Right renal cortex interstitium (tissue), 3 donors: ENCODE measurements around the gene TMEM19. TPM values are rescaled to one million over a fixed set of nuclear protein-coding genes. Genes with fewer than 3 reads are reported as not detected.

ENCODE experiments used
- DNase-seq, 3 donors: peaks; one replicate each; pipeline ENCODE4 v3.0.0-alpha.2; 2013; ENCODE audit warnings: low read depth in 3 of 3, low spot score in 2 of 3
- polyA plus RNA-seq, 3 donors: library from polyadenylated mRNA; unstranded; fragments of 120-200 nt; gene quantifications; one replicate each; pipeline ENCODE4 v1.2.1, GENCODE V29; 2013; ENCODE audit not compliant: insufficient read length in 3 of 3

Gene TMEM19
- 10 to 100 TPM; 38.7 to 50.5 (median 45.6) TPM for polyA plus RNA-seq

- DNase-seq, result peak in 2 of 3 donors; percentile 76 to 78
Observed at GRCh38 chr12:71685914-71686657, at the start of gene TMEM19. TMEM19 (plus strand) TSS chr12:71686082; CDS start chr12:71686681, 599 bp downstream.

- peak; percentile 21 to 41 (median 38) for DNase-seq
Observed at GRCh38 chr12:71636704-71637115, 49.2 kb upstream of the TMEM19 start.

- no peak for DNase-seq
Observed at GRCh38 chr12:71638499-71638898, 47.4 kb upstream of the TMEM19 start.

GRCh38 chr12:71639341-71639760 is 46.5 kb upstream of the TMEM19 start:
- no peak for DNase-seq

GRCh38 chr12:71640316-71640715 is 45.6 kb upstream of the TMEM19 start:
- no peak for DNase-seq

- no peak for DNase-seq
Observed at GRCh38 chr12:71641390-71641789, 44.5 kb upstream of the TMEM19 start.

- DNase-seq, result no peak
Observed at GRCh38 chr12:71642264-71642663, 43.6 kb upstream of the TMEM19 start.

GRCh38 chr12:71645268-71645667 is 40.6 kb upstream of the TMEM19 start:
- DNase-seq, result no peak

- DNase-seq, result no peak
Observed at GRCh38 chr12:71646512-71646911, 39.4 kb upstream of the TMEM19 start.

GRCh38 chr12:71648537-71648936 is 37.3 kb upstream of the TMEM19 start:
- no peak for DNase-seq

- no peak for DNase-seq
Observed at GRCh38 chr12:71649401-71649800, 36.5 kb upstream of the TMEM19 start.

GRCh38 chr12:71652656-71653055 is 33.2 kb upstream of the TMEM19 start:
- DNase-seq, result no peak

GRCh38 chr12:71653137-71653536 is 32.7 kb upstream of the TMEM19 start:
- DNase-seq, result no peak

GRCh38 chr12:71654200-71654599 is 31.7 kb upstream of the TMEM19 start:
- DNase-seq, result no peak

GRCh38 chr12:71655495-71655894 is 30.4 kb upstream of the TMEM19 start:
- no peak for DNase-seq

GRCh38 chr12:71655907-71656306 is 30.0 kb upstream of the TMEM19 start:
- no peak for DNase-seq

GRCh38 chr12:71656740-71657139 is 29.1 kb upstream of the TMEM19 start:
- DNase-seq, result no peak

GRCh38 chr12:71661977-71662530 is 23.8 kb upstream of the TMEM19 start:
- DNase-seq, result no peak

- peak in 1 of 3 donors; percentile 59 for DNase-seq
Observed at GRCh38 chr12:71662849-71663560, 22.9 kb upstream of the TMEM19 start.

- DNase-seq, result peak; percentile 97 to 98 (median 98)
Observed at GRCh38 chr12:71663561-71664410, 22.1 kb upstream of the TMEM19 start, which contains the start of the genes THAP2 and ZFC3H1. THAP2 (plus strand) TSS chr12:71664301; CDS start chr12:71664510, 209 bp downstream. ZFC3H1 (minus strand) TSS chr12:71663848; CDS start chr12:71663610, 238 bp downstream.
